C4-2B (cell line): ENCODE results near the gene MDK.
"Not testable (repeated sequence)": the region's sequence is repeated elsewhere in the genome, so short reads cannot be mapped to it uniquely, and the experiment has no call there.

Source experiments
- H3K27ac ChIP-seq: fragments of 450-650 bp; 2 replicates; pipeline ENCODE4 v1.5.1; 2017
- ZFX ChIP-seq: fragments of 450-650 bp; IDR thresholded peaks from 2 replicates; pipeline ENCODE4 v1.6.1; 2017
- TF ChIP-seq, protein P1 (sequence below): fragments of 450-650 bp; conservative IDR thresholded peaks from 2 replicates; pipeline ENCODE4 v1.5.1; 2017; ENCODE audit warnings: mild to moderate bottlenecking

The MDK gene

DNA sequence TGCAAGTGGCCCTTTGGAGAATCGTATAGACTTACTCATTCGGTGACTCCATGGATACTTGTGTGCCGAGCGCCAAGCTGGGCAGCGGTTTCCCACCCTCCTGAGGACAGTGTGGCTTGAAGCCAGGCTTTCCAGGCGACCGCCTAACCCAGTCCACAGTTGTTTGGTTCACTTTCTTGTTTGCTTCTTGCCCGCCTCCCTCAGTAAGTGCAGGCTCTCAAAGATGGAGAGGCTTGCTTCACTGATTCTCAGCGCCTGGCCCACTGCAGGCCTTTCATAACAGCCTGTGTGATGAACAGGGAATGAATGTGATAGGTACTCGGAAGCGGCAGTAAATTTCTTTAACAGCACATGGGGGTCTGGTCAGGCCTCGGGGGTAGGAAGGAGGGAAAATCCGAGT lies 11.2 kb upstream of the MDK start:
- TF ChIP-seq, protein P1, sequence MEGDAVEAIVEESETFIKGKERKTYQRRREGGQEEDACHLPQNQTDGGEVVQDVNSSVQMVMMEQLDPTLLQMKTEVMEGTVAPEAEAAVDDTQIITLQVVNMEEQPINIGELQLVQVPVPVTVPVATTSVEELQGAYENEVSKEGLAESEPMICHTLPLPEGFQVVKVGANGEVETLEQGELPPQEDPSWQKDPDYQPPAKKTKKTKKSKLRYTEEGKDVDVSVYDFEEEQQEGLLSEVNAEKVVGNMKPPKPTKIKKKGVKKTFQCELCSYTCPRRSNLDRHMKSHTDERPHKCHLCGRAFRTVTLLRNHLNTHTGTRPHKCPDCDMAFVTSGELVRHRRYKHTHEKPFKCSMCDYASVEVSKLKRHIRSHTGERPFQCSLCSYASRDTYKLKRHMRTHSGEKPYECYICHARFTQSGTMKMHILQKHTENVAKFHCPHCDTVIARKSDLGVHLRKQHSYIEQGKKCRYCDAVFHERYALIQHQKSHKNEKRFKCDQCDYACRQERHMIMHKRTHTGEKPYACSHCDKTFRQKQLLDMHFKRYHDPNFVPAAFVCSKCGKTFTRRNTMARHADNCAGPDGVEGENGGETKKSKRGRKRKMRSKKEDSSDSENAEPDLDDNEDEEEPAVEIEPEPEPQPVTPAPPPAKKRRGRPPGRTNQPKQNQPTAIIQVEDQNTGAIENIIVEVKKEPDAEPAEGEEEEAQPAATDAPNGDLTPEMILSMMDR: no peak
- no peak for TF ChIP-seq ZFX
- no peak overlapping the region for H3K27ac ChIP-seq

GRCh38 chr11:46371262-46371661 lies 10.2 kb upstream of the MDK start:
- not testable (repeated sequence) for H3K27ac ChIP-seq

DNA sequence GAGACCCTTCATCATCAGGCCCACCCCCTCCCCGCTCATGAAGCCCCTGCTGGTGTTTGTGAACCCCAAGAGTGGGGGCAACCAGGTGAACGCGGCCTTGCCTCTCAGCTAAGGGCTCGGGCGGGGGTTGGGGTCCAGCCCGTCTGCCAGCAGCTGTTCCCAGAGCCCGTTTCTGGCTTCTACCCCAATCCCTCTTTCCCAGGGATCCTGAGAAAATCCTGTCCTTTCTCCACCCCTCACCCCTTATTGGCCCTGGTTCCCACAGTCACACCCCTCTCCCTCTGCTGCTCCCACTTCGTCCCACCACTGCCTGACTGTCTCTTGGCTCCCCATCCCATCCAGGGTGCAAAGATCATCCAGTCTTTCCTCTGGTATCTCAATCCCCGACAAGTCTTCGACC lies 9.4 kb upstream of the MDK start:
- TF ChIP-seq, protein P1: no peak
- no peak overlapping the region for H3K27ac ChIP-seq

GRCh38 chr11:46372501-46372900 lies 9.0 kb upstream of the MDK start:
- not testable (repeated sequence) for H3K27ac ChIP-seq

- H3K27ac ChIP-seq: no peak overlapping the region
- no peak for TF ChIP-seq ZFX
Measured at GRCh38 chr11:46373787-46374740, 7.4 kb upstream of the MDK start.

- TF ChIP-seq, protein P1: no peak
- no peak for TF ChIP-seq ZFX
- H3K27ac ChIP-seq: no peak overlapping the region
Measured at GRCh38 chr11:46374815-46375214, 6.7 kb upstream of the MDK start.

DNA sequence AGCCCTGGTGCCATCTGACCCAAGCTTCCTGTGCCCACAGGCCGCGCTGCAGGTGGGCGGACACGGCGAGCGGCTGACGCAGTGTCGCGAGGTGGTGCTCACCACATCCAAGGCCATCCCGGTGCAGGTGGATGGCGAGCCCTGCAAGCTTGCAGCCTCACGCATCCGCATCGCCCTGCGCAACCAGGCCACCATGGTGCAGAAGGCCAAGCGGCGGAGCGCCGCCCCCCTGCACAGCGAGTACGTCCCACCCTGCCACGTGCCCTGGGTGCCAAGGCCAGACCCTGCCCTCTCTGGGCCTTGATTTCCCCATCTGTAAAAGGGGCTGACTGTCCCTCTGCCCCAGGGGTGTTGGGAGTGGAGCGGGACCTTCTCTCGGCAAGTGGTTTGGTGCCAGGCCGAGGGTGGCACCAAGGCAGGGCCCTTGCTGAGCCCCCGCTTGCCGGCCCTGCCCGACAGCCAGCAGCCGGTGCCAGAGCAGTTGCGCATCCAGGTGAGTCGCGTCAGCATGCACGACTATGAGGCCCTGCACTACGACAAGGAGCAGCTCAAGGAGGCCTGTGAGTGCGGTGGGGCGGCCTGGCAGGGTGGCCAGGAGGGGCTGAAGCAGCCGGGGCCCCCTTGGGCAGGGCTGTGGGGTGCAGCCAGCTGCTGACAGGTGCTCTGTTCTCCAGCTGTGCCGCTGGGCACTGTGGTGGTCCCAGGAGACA lies 5.9 kb upstream of the MDK start:
- no peak for TF ChIP-seq ZFX
- TF ChIP-seq, protein P1: no peak
- no peak overlapping the region for H3K27ac ChIP-seq

- TF ChIP-seq ZFX: no peak
- TF ChIP-seq, protein P1: no peak
- no peak overlapping the region for H3K27ac ChIP-seq
Measured at GRCh38 chr11:46376258-46377050, 5.0 kb upstream of the MDK start.
